Measurements from ENCODE around the gene CYP4F12. TPM values are rescaled to one million over a fixed set of nuclear protein-coding genes. Genes with fewer than 3 reads are reported as not detected.

Gene CYP4F12
- polyA plus RNA-seq, 1 experiment, result not detected

- Histone ChIP-seq H3K27me3 (ENCODE audit: control insufficient read depth, insufficient read depth, low read length) (no peaks in the 10 kb centered on the region), H3K27ac (ENCODE audit: low read depth, low read length) (no peak overlapping the region), H3K4me3 (ENCODE audit: low read depth, low read length) (no peak overlapping the region), H3K9me3 (ENCODE audit: control insufficient read depth, insufficient read depth, low read length) (peaks cover 22% of the 10 kb centered on the region)
- CTCF ChIA-PET, result no interaction called here
- DNase-seq (ENCODE audit: low read depth, low spot score), result no peak
- no peak for TF ChIP-seq CTCF (IDR thresholded peaks at IDR 0.05; ENCODE audit: low read depth, low read length)
- POLR2A ChIA-PET, result no interaction called here
Measured at GRCh38 chr19:15669440-15669839, 3.4 kb upstream of the CYP4F12 start.

GRCh38 chr19:15669891-15670290 is 3.0 kb upstream of the CYP4F12 start:
- CTCF ChIA-PET, result no interaction called here

GRCh38 chr19:15671237-15671821 is 1.6 kb upstream of the CYP4F12 start:
- CTCF ChIA-PET, result no interaction called here
- POLR2A ChIA-PET, result no interaction called here
- Histone ChIP-seq H3K27ac (ENCODE audit: low read depth, low read length) (no peak overlapping the region), H3K4me3 (ENCODE audit: low read depth, low read length) (no peak overlapping the region), H3K9me3 (ENCODE audit: control insufficient read depth, insufficient read depth, low read length) (peaks cover 22% of the 10 kb centered on the region), H3K27me3 (ENCODE audit: control insufficient read depth, insufficient read depth, low read length) (no peaks in the 10 kb centered on the region)
- TF ChIP-seq CTCF (IDR thresholded peaks at IDR 0.05; ENCODE audit: low read depth, low read length), result no peak
- no peak for DNase-seq (ENCODE audit: low read depth, low spot score)

More at GRCh38 chr19:15669891-15670290, 3.0 kb upstream of the CYP4F12 start:
- Histone ChIP-seq H3K27ac (ENCODE audit: low read depth, low read length) (no peak overlapping the region), H3K9me3 (ENCODE audit: control insufficient read depth, insufficient read depth, low read length) (peaks cover 22% of the 10 kb centered on the region), H3K27me3 (ENCODE audit: control insufficient read depth, insufficient read depth, low read length) (no peaks in the 10 kb centered on the region), H3K4me3 (ENCODE audit: low read depth, low read length) (no peak overlapping the region)
- POLR2A ChIA-PET, result no interaction called here
- no peak for TF ChIP-seq CTCF (IDR thresholded peaks at IDR 0.05; ENCODE audit: low read depth, low read length)
- no peak for DNase-seq (ENCODE audit: low read depth, low spot score)

GRCh38 chr19:15671891-15672579 is 852 bp upstream of the CYP4F12 start:
- H3K4me3 ChIP-seq (ENCODE audit: low read depth, low read length), result no peak overlapping the region
- peaks cover 19% of the 10 kb centered on the region for H3K9me3 ChIP-seq (ENCODE audit: control insufficient read depth, insufficient read depth, low read length)
- no peaks in the 10 kb centered on the region for H3K27me3 ChIP-seq (ENCODE audit: control insufficient read depth, insufficient read depth, low read length)
- ChIA-PET CTCF (no interaction called here), POLR2A (no interaction called here)
- no peak overlapping the region for H3K27ac ChIP-seq (ENCODE audit: low read depth, low read length)
- TF ChIP-seq CTCF (IDR thresholded peaks at IDR 0.05; ENCODE audit: low read depth, low read length), result no peak
- no peak for DNase-seq (ENCODE audit: low read depth, low spot score)

- no peaks in the 10 kb centered on the region for H3K27me3 ChIP-seq (ENCODE audit: control insufficient read depth, insufficient read depth, low read length)
- ChIA-PET POLR2A (no interaction called here), CTCF (no interaction called here)
- peaks cover 21% of the 10 kb centered on the region for H3K9me3 ChIP-seq (ENCODE audit: control insufficient read depth, insufficient read depth, low read length)
- no peak for TF ChIP-seq CTCF (IDR thresholded peaks at IDR 0.05; ENCODE audit: low read depth, low read length)
- H3K4me3 ChIP-seq (ENCODE audit: low read depth, low read length), result no peak overlapping the region
- no peak for DNase-seq (ENCODE audit: low read depth, low spot score)
- no peak overlapping the region for H3K27ac ChIP-seq (ENCODE audit: low read depth, low read length)
Measured at GRCh38 chr19:15673176-15673654, 328 bp downstream of the CYP4F12 start.

Measured in AG04450 (cell line).